ENCODE data around the gene SLC25A41.

Gene SLC25A41

GRCh38 chr19:6443986-6444385 lies 10.4 kb upstream of the SLC25A41 start:
- TF ChIP-seq POLR2A (IDR thresholded peaks at IDR 0.05; ENCODE audit: extremely low read depth, insufficient read length), result no peak
- no peak for TF ChIP-seq MAX (IDR thresholded peaks at IDR 0.05; ENCODE audit: low read depth, low read length)
- DNase-seq (ENCODE audit: low read depth), result no peak
- H3K4me3 ChIP-seq (ENCODE audit: low read depth, low read length), result no peak overlapping the region

- DNase-seq (ENCODE audit: low read depth), result no peak
- H3K4me3 ChIP-seq (ENCODE audit: low read depth, low read length), result no peak overlapping the region
- TF ChIP-seq CTCF (IDR thresholded peaks at IDR 0.05; ENCODE audit: low read depth, low read length) (no peak), MAX (IDR thresholded peaks at IDR 0.05; ENCODE audit: low read depth, low read length) (no peak), MYC (IDR thresholded peaks at IDR 0.05; ENCODE audit: low read depth, low read length) (no peak)
Observed at GRCh38 chr19:6442087-6442688, 8.6 kb upstream of the SLC25A41 start.

GRCh38 chr19:6440905-6441304 lies 7.3 kb upstream of the SLC25A41 start:
- H3K4me3 ChIP-seq (ENCODE audit: low read depth, low read length), result no peak overlapping the region
- DNase-seq (ENCODE audit: low read depth), result no peak
- TF ChIP-seq POLR2A (IDR thresholded peaks at IDR 0.05; ENCODE audit: extremely low read depth, insufficient read length) (no peak), MAX (IDR thresholded peaks at IDR 0.05; ENCODE audit: low read depth, low read length) (no peak), CTCF (IDR thresholded peaks at IDR 0.05; ENCODE audit: low read depth, low read length) (no peak), MYC (IDR thresholded peaks at IDR 0.05; ENCODE audit: low read depth, low read length) (no peak)

- no peak for TF ChIP-seq MAX (IDR thresholded peaks at IDR 0.05; ENCODE audit: low read depth, low read length)
- no peak for TF ChIP-seq MYC (IDR thresholded peaks at IDR 0.05; ENCODE audit: low read depth, low read length)
- no peak for TF ChIP-seq CTCF (IDR thresholded peaks at IDR 0.05; ENCODE audit: low read depth, low read length)
- no peak for TF ChIP-seq POLR2A (IDR thresholded peaks at IDR 0.05; ENCODE audit: extremely low read depth, insufficient read length)
- no peak overlapping the region for H3K4me3 ChIP-seq (ENCODE audit: low read depth, low read length)
- no peak for DNase-seq (ENCODE audit: low read depth)
Observed at GRCh38 chr19:6439743-6440142, 6.2 kb upstream of the SLC25A41 start.

- no peak for DNase-seq (ENCODE audit: low read depth)
- no peak overlapping the region for H3K4me3 ChIP-seq (ENCODE audit: low read depth, low read length)
- TF ChIP-seq MYC (IDR thresholded peaks at IDR 0.05; ENCODE audit: low read depth, low read length), result no peak
- TF ChIP-seq POLR2A (IDR thresholded peaks at IDR 0.05; ENCODE audit: extremely low read depth, insufficient read length), result no peak
- no peak for TF ChIP-seq MAX (IDR thresholded peaks at IDR 0.05; ENCODE audit: low read depth, low read length)
- no peak for TF ChIP-seq CTCF (IDR thresholded peaks at IDR 0.05; ENCODE audit: low read depth, low read length)
Observed at GRCh38 chr19:6433165-6433564, 398 bp downstream of the SLC25A41 start.

- no peak overlapping the region for H3K4me3 ChIP-seq (ENCODE audit: low read depth, low read length)
- TF ChIP-seq CTCF (IDR thresholded peaks at IDR 0.05; ENCODE audit: low read depth, low read length), result no peak
- no peak for TF ChIP-seq MAX (IDR thresholded peaks at IDR 0.05; ENCODE audit: low read depth, low read length)
- TF ChIP-seq MYC (IDR thresholded peaks at IDR 0.05; ENCODE audit: low read depth, low read length), result no peak
- TF ChIP-seq POLR2A (IDR thresholded peaks at IDR 0.05; ENCODE audit: extremely low read depth, insufficient read length), result no peak
- no peak for DNase-seq (ENCODE audit: low read depth)
Observed at GRCh38 chr19:6431891-6432290, 1.7 kb downstream of the SLC25A41 start.

Measured in NB4 (cell line).